Pancreas (tissue), 10 donors: ENCODE data around the gene CNNM4. TPM values are rescaled to one million over a fixed set of nuclear protein-coding genes. Genes with fewer than 3 reads are reported as not detected.

Experiments
- ATAC-seq, 4 donors: fragments of 200-7000 bp; cut with Tn5 transposase; one replicate each; pipeline versions ENCODE4 v1.8.0 to v1.9.1; 2020; ENCODE audit warnings: mild to moderate bottlenecking in 4 of 4, moderate library complexity in 4 of 4
- DNase-seq, 6 donors: peaks; one replicate each; pipeline ENCODE4 v3.0.0-alpha.2; 2020
- FAIRE-seq: peaks from 2 replicates; lab custom pipeline; 2012; peaks lifted over from hg19 to GRCh38; lab: Jason Lieb, UNC
- H3K27ac ChIP-seq, 4 donors: fragments of 200-600 bp; sonication (generic); 1 replicate in 3 of 4; 2 replicates in 1 of 4; pipeline versions ENCODE4 v1.5.0 to v1.8.0; 2020
- H3K27me3 ChIP-seq, 4 donors: fragments of 200-600 bp; one replicate each; pipeline ENCODE4 v1.8.0; 2021
- H3K36me3 ChIP-seq, 3 donors: fragments of 200-600 bp; sonication (generic) in 1 of 3; one replicate each; pipeline versions ENCODE4 v1.5.0 to v1.8.0; 2020 to 2021
- H3K4me1 ChIP-seq, 3 donors: fragments of 200-600 bp; one replicate each; pipeline ENCODE4 v1.8.0; 2021
- H3K4me3 ChIP-seq, 4 donors: fragments of 200-600 bp; sonication (generic) in 2 of 4; one replicate each; pipeline versions ENCODE4 v1.5.0 to v1.8.0; 2020 to 2021
- H3K9me3 ChIP-seq, 4 donors: fragments of 200-600 bp; one replicate each; pipeline ENCODE4 v1.8.0; 2021
- WGBS, 2 donors: extraction: QIAGEN DNeasy Blood & Tissue Kit; methylation state at CpG; one replicate each; pipeline ENCODE4 v1.1.7; 2013; 5-methylcytosine and 5-hydroxymethylcytosine counted together
- intact Hi-C, 3 donors: fragments of 100-400 bp; cut with DNase I; formaldehyde crosslinking; loops; one replicate each; pipeline versions ENCODE4 v1.11.1 to v1.14.2; 2022
- polyA plus RNA-seq, 2 donors: library from polyadenylated mRNA; stranded (reverse); fragments of 200-250 nt; gene quantifications; one replicate each; pipeline ENCODE4 v1.2.3, GENCODE V29; 2013
- total RNA-seq, 6 donors: library from RNA; stranded (reverse); fragmentation: NEBNext Ultra II Directional in 4 of 6; extraction: Animal tissue kit (Norgen Biotek cat#: 25700) in 4 of 6; gene quantifications; one replicate each; pipeline versions ENCODE4 v1.2.1 to v1.2.4, GENCODE V29; 2021 to 2023
- TF ChIP-seq, protein P1 (sequence below), 4 donors: fragments of 200-600 bp; sonication (generic) in 3 of 4; IDR thresholded peaks; one replicate each; pipeline versions ENCODE4 v1.5.0 to v1.8.0; 2021; ENCODE audit warnings: antibody characterized with exemption in 4 of 4
- donor health status: healthy with polysubstance abuse.
- donor health status: DM: no; HTN: no; CAD: no; lungs with moderate emphysema.
- donor health status: DM: no; HTN: no; CAD: no.
- donor health status: control.
- donor health status: control.
- donor health status: Bipolar disorder and iron deficiency.
- donor health status: DM: yes; HTN: yes; CAD: no.
- donor health status: DM: no; HTN: no; CAD: no.
- donor health status: DM: no; HTN: no; CAD: no.
- donor health status: DM: yes; HTN: yes; CAD: no.

CNNM4 gene
- total and polyA plus RNA-seq, 8 donors = 3.3 to 6.9 (median 5.5) TPM

DNA sequence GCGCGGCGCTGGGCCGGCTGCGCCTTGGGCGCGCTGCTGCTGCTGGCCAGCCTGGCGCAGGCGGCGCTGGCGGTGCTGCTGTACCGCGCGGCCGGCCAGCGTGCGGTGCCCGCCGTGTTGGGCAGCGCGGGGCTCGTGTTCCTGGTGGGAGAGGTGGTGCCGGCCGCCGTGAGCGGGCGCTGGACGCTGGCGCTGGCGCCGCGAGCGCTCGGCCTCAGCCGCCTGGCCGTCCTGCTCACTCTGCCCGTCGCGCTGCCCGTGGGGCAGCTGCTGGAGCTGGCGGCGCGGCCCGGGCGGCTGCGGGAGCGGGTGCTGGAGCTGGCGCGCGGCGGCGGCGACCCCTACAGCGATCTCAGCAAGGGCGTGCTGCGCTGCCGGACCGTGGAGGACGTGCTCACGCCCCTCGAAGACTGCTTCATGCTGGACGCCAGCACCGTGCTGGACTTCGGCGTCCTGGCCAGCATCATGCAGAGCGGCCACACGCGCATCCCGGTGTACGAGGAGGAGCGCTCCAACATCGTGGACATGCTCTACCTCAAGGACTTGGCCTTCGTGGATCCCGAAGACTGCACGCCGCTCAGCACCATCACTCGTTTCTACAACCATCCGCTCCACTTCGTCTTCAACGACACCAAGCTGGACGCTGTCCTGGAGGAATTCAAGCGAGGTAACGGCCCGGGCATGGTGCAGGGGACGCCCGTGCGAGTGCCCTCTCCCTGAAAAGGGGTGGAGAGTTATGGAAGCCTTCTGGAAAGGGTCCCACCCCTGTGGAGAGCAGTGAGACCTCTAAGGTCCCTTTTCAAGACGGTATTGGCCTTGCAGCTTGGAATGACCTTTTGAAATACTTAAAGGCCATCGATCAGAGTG is 56.4 kb downstream of the CNNM4 start:
- Histone ChIP-seq H3K36me3 (no peaks in the 10 kb centered on the region), H3K4me3 (peak overlapping the region; percentile 37 to 86 (median 82)), H3K27me3 (no peaks in the 10 kb centered on the region), H3K9me3 (no peaks in the 10 kb centered on the region), H3K27ac (peak overlapping the region; percentile 17 to 98 (median 38)), H3K4me1 (peaks cover 29 to 51% (median 33%) of the 10 kb centered on the region in 3 donors)
- TF ChIP-seq, protein P1, sequence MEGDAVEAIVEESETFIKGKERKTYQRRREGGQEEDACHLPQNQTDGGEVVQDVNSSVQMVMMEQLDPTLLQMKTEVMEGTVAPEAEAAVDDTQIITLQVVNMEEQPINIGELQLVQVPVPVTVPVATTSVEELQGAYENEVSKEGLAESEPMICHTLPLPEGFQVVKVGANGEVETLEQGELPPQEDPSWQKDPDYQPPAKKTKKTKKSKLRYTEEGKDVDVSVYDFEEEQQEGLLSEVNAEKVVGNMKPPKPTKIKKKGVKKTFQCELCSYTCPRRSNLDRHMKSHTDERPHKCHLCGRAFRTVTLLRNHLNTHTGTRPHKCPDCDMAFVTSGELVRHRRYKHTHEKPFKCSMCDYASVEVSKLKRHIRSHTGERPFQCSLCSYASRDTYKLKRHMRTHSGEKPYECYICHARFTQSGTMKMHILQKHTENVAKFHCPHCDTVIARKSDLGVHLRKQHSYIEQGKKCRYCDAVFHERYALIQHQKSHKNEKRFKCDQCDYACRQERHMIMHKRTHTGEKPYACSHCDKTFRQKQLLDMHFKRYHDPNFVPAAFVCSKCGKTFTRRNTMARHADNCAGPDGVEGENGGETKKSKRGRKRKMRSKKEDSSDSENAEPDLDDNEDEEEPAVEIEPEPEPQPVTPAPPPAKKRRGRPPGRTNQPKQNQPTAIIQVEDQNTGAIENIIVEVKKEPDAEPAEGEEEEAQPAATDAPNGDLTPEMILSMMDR (IDR thresholded peaks at IDR 0.05) = no peak
- WGBS, 2 donors = 1% methylated on average over 49 to 89 of the region's 89 CpGs
- DNase-seq (peak in 3 of 6 donors; percentile 29 to 88 (median 84)), ATAC-seq (no peak), FAIRE-seq (no peak)
- intact Hi-C loops = no loop called here

DNA sequence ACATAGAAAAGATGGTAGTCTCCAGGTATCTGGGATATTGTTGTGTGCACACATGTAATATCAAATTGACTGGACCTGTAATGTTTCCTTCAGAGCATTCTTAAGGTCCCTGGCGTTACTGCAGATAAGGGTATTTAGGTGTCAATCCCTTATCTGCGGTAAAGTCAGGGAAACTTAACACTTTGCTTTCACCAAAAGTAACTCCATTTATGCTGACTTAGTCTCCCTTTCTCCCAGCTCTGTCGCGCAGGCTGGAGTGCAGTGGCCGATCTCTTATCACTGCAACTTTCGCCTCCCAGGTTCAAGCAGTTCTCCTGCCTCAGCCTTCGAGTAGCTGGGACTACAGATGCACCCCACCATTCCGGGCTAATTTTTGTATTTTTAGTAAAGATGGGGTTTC is 57.2 kb downstream of the CNNM4 start:
- no peak overlapping the region for H3K27ac ChIP-seq
- H3K9me3 ChIP-seq = no peaks in the 10 kb centered on the region
- peaks cover 30 to 51% (median 33%) of the 10 kb centered on the region in 3 donors for H3K4me1 ChIP-seq
- ATAC-seq (no peak), FAIRE-seq (no peak), DNase-seq (peak in 1 of 6 donors; percentile 22)
- H3K27me3 ChIP-seq = no peaks in the 10 kb centered on the region
- intact Hi-C loops = no loop called here
- TF ChIP-seq, protein P1 (IDR thresholded peaks at IDR 0.05) = no peak
- H3K36me3 ChIP-seq = peaks cover 0 to under 1% (median 0%) of the 10 kb centered on the region in 3 donors
- 30 to 35% methylated on average over 8 of the region's 8 CpGs for WGBS, 2 donors
- peak overlapping the region in 3 of 4 donors; percentile 78 to 86 (median 85) for H3K4me3 ChIP-seq

DNA sequence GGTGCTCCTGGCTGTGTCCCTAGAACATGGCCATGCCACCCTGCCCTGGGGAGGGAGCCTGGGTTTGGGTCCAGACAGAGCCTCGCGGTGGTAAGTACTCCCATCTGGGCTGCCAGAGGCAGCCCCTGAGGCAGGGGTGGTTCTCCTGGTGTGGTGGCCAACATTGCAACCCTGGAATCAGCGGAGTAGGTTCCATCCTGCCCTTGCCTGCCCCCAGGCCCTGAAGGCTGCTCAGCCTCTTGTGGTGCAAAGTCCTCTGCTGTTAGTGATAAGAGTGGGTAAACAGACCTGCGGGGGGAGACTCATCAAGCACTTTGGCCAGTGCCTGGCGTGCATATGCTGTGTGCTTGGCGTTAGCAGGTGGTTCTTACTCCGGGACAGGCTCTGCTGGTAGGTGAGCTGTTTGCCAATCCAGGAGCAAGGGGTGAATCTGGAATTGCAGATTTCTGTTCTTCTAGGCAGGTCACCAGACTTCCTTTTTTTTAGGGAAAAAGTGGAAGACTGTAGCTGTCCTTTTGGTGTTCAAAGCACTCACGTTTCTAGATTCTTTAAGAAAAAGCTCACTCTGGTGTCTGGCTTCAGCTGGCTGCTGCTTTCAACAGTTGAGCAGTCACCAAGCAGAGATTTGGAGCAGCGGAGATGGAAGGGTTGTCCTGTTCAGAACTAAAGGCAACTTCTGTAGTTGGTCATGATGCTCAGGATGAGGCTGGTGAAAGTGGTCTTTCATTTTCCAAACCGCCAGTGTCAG is 58.6 kb downstream of the CNNM4 start:
- no peak for FAIRE-seq
- intact Hi-C loops = no loop called here
- TF ChIP-seq, protein P1 (IDR thresholded peaks at IDR 0.05) = no peak
- peaks cover 0 to 6% (median 0%) of the 10 kb centered on the region in 3 donors for H3K36me3 ChIP-seq
- ATAC-seq = peak; percentile 62 to 77 (median 72)
- H3K27ac ChIP-seq = peak overlapping the region in 2 of 4 donors; percentile 28 to 60
- H3K4me1 ChIP-seq = peaks cover 37 to 51% (median 42%) of the 10 kb centered on the region in 3 donors
- peak; percentile 75 to 91 (median 90) for DNase-seq
- WGBS, 2 donors = 20 to 21% methylated on average over 10 of the region's 10 CpGs
- H3K9me3 ChIP-seq = no peaks in the 10 kb centered on the region
- H3K4me3 ChIP-seq = peak overlapping the region in 2 of 4 donors; percentile 28 to 78
- H3K27me3 ChIP-seq = no peaks in the 10 kb centered on the region

DNA sequence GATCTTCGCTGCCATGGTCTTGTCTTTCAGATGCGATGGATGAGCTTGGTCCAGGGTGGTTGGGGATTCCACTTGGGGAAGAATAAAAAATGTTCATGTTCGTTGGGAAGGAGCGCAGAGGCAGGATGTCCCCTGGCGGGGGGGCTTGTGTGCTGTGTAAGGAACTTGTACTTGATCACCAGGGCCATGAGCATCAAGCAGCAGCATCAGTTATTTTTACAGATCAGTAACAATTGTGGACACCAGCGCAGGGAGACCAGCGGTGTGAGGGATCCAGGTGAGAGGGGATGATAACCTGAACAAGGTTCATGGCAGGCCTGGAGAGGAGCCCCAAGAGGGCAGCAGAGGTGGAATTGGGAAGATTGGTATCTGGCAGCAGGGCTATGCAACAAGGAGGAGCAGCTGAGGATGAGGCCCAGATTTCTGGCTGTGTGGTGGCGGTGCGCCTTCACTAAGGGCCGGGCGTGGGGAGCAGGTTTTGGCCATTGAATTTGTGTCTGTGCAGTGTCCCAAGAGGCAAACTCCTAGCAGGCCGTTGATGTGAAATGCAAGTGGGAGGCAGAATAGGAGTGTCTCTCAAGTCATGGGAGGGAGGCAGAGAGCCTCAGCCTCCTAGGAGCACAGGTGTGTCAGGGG is 59.3 kb downstream of the CNNM4 start:
- intact Hi-C loops = no loop called here
- 63 to 68% methylated on average over 12 of the region's 12 CpGs for WGBS, 2 donors
- no peaks in the 10 kb centered on the region for H3K27me3 ChIP-seq
- peak overlapping the region in 1 of 4 donors; percentile 78 for H3K4me3 ChIP-seq
- H3K9me3 ChIP-seq = no peaks in the 10 kb centered on the region
- peaks cover 0 to 6% (median 1%) of the 10 kb centered on the region in 3 donors for H3K36me3 ChIP-seq
- ATAC-seq (no peak), FAIRE-seq (no peak), DNase-seq (no peak)
- H3K4me1 ChIP-seq = peaks cover 41 to 50% (median 46%) of the 10 kb centered on the region in 3 donors
- peak overlapping the region in 1 of 4 donors; percentile 60 for H3K27ac ChIP-seq
- TF ChIP-seq, protein P1 (IDR thresholded peaks at IDR 0.05) = no peak
